Mononuclear cell (primary cell): ENCODE data around the gene GSE1. TPM values are rescaled to one million over a fixed set of nuclear protein-coding genes. Genes with fewer than 3 reads are reported as not detected.

Experiments
- H3K27me3 ChIP-seq: 2 replicates; pipeline ENCODE4 v1.6.0; 2011; ENCODE audit warnings: low read length, control low read depth; ENCODE audit not compliant: insufficient read depth
- H3K4me1 ChIP-seq: 2 replicates; pipeline ENCODE4 v1.5.1; 2011; ENCODE audit warnings: mild to moderate bottlenecking, low read length, control low read depth; ENCODE audit not compliant: insufficient read depth
- H3K4me3 ChIP-seq: 2 replicates; pipeline ENCODE4 v1.5.1; 2011; ENCODE audit warnings: mild to moderate bottlenecking, low read length, moderate library complexity
- H3K9me3 ChIP-seq: 2 replicates; pipeline ENCODE4 v1.5.1; 2011; ENCODE audit warnings: low read depth, mild to moderate bottlenecking, control low read depth, low read length
- total RNA-seq: library from RNA; depleted of rRNA; stranded (reverse); fragments of >200 nt; gene quantifications from one replicate; pipeline ENCODE4 v1.2.3, GENCODE V29; 2012

GSE1 gene
- total RNA-seq, 1 donor: 34.3 TPM

DNA sequence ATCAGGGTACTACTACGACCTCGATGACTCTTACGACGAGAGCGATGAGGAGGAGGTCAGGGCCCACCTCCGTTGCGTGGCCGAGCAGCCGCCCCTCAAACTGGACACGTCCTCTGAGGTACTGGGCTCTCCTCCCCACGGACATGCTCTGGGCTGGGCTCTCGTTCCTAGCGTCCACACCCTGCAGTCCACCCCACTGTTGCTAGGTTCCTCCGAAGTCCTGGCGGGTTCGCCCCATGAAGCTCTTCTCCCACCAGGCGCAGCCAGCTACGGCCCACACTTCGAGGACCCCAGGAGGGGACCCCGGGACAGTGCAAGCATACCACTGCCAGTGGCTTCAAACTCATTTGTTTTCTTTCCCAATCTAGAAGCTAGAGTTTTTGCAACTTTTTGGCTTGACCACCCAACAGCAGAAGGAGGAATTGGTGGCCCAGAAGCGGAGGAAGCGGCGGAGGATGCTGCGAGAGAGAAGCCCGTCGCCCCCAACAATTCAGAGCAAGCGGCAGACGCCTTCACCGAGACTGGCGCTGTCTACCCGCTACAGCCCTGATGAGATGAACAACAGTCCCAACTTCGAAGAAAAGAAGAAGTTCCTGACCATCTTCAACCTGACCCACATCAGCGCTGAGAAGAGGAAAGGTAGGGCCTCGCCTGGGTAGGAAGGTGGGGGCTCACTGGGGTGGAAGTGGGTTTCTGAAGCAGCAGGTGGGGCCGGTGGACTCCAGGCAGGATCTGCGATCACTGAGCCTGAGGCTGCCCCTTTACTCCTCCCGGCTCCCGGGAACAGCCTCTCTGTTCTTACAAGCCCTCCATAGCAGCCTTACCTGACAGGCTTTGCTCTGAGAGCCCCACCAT lies 50.1 kb downstream of the GSE1 start:
- Histone ChIP-seq H3K27me3 (no peaks in the 10 kb centered on the region), H3K9me3 (no peaks in the 10 kb centered on the region), H3K4me3 (no peak overlapping the region), H3K4me1 (no peaks in the 10 kb centered on the region)

DNA sequence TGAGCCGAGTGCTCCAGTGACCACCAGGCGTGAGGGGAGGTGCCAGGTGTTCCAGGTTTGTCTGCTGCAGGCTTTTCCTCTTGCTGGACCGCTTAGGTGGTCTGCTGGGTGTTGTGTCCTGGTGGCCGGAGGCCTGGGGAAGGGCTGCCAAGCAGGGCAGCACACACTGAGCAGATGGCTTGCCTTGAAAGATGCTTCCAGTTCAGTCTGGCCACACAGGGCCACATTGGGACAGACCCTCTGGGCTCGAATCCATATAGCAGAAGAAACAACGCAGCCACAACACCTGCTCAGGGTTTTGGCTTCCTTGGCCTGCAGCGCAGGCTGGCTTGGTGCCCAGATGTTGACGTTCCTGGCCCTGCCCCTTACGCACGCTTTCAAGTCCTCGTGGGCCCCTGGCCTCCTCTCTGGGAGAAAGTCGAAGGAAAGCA lies 50.8 kb downstream of the GSE1 start:
- no peaks in the 10 kb centered on the region for H3K27me3 ChIP-seq
- no peaks in the 10 kb centered on the region for H3K4me1 ChIP-seq
- no peak overlapping the region for H3K4me3 ChIP-seq
- H3K9me3 ChIP-seq: no peaks in the 10 kb centered on the region

DNA sequence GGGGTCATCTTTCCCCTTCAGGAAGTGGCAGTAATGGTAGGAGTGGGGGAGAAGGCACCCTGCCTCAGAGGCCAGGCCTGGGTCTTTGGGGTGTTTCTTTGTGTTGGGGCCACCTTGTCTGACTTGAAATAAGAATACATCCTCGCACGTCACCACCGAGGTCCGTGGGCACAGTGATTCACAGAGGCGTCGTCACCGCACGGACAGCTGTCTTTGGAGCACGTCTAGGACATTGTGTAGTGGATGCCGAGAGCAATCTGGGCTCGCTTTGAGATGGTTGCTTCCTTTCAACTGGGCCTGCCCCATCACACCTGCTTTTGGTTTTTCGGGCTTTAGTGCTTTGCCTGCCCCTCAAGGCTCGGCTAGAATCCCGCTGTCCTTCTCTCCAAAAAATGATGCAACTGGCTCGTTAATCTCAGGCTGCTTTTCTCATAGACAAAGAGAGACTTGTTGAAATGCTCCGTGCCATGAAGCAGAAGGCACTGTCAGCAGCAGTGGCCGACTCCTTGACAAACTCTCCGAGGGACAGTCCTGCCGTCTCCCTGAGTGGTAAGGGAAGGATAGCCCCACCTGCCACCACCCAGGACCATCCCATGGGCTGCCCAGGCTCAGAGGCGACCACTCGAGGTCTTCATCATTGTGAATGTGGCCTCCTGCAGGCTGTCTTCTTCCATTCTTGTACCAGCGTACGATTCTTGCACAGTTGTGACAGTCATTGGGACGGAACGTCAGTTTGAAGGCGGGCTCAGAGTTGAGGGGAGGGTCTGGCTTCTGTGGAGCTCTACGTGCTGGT lies 51.7 kb downstream of the GSE1 start:
- no peaks in the 10 kb centered on the region for H3K4me1 ChIP-seq
- no peaks in the 10 kb centered on the region for H3K27me3 ChIP-seq
- H3K4me3 ChIP-seq: no peak overlapping the region
- H3K9me3 ChIP-seq: no peaks in the 10 kb centered on the region

DNA sequence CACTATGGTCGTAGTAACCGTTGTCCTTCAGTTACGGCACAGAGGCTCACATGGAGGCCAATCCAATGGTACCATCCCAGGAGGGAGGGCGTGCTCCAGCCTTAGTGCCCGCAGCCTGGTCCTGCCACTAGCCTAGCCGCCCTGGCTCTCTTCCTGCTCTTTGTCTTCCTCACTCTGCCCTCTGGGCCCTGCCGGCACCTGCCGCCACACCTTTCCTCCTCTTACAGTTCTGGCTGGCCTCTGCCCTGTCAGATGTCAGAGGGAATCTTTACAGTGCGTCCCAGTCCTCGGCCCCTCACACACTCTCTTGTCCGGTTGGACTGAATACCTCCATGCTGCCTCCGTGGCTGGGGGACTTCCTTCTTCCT lies 52.2 kb downstream of the GSE1 start:
- H3K4me3 ChIP-seq: no peak overlapping the region
- H3K27me3 ChIP-seq: no peaks in the 10 kb centered on the region
- no peaks in the 10 kb centered on the region for H3K9me3 ChIP-seq
- no peaks in the 10 kb centered on the region for H3K4me1 ChIP-seq

DNA sequence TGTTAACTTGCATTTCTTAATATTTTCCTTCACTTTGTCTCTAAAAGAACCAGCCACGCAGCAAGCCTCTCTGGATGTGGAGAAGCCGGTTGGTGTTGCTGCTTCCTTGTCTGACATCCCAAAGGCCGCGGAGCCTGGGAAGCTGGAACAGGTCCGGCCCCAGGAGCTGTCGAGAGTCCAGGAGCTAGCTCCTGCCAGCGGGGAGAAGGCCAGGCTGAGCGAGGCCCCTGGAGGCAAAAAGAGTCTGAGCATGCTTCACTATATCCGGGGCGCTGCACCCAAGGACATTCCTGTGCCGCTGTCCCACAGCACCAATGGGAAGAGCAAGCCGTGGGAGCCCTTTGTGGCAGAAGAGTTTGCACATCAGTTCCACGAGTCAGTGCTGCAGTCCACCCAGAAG lies 52.8 kb downstream of the GSE1 start:
- no peaks in the 10 kb centered on the region for H3K4me1 ChIP-seq
- no peaks in the 10 kb centered on the region for H3K27me3 ChIP-seq
- no peaks in the 10 kb centered on the region for H3K9me3 ChIP-seq
- H3K4me3 ChIP-seq: no peak overlapping the region

DNA sequence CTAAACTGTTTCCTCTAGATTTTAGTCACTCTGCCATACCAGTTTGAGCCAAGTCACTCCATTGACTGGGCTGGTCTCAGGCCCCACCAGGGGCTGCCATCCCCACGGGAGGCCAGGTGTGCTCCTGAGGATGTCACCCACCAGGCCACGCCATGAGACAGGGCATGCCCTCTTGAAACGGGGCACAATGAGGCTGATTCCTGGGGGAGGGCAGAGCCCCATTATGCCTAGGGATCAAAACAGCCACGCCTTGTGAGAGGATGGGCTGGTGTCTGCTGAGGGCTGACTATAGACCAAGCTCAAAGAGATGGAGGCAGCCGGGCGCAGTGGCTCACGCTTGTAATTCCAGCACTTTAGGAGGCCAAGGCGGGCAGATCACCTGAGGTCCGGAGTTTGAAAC lies 54.1 kb downstream of the GSE1 start:
- no peaks in the 10 kb centered on the region for H3K4me1 ChIP-seq
- H3K4me3 ChIP-seq: no peak overlapping the region
- H3K9me3 ChIP-seq: no peaks in the 10 kb centered on the region
- H3K27me3 ChIP-seq: no peaks in the 10 kb centered on the region

DNA sequence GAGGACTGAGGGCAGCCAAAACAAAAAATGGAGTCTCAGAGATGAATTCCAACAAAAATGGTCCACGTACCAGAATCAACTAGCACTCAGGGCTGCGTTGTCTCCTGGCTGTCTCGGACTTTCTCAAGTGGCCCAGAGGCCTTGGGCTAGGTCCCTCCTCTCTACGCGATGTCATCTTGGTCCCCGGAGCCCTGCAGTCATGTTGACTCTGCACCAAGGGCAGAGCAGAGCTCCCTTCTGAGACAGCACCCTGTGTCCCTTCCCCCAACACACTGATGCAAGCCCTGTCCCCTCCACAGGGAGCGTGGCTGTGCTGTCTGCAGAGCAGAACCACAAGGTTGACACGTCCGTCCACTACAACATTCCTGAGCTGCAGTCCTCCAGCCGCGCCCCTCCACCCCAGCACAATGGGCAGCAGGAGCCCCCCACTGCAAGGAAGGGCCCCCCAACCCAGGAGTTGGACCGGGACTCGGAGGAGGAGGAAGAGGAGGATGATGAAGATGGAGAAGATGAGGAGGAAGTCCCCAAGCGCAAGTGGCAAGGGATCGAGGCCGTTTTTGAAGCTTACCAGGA lies 54.8 kb downstream of the GSE1 start:
- Histone ChIP-seq H3K4me1 (no peaks in the 10 kb centered on the region), H3K9me3 (no peaks in the 10 kb centered on the region), H3K27me3 (no peaks in the 10 kb centered on the region), H3K4me3 (no peak overlapping the region)

DNA sequence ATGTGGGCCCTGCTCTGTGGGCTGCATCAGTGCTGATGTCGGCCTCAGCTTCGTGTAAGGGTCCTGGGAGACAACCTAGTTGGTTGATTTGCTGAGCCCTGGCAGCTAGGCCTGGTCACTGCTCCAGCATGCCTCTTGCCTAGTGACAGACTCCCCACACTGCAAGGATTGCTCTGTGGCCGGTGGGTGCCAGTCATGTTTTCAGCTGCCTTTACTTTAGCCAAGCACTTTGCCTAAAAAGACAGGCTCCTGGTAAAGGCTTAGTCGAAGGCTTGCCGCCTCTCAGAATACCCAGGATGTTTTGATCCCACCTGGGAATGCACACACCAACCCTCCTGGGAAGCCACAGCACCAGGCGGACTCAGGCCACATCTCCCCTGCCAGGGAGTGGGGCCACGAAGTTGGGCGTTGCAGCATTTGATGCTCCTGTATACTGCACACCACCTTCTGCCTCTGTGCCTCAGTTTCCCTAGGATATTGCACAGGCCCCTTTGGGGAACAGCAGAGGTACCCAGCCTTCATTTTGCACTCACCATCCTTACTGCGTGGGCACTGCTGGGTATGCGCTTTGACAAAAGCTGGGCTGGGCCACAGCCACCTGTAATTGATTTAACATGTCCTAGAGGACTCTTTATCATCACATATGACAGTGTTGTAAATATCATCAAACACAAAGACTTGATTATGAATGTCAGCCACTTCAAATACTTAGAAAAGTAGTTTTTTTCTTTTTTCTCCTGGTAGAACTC lies 55.7 kb downstream of the GSE1 start:
- H3K4me3 ChIP-seq: no peak overlapping the region
- no peaks in the 10 kb centered on the region for H3K27me3 ChIP-seq
- H3K4me1 ChIP-seq: no peaks in the 10 kb centered on the region
- H3K9me3 ChIP-seq: no peaks in the 10 kb centered on the region

DNA sequence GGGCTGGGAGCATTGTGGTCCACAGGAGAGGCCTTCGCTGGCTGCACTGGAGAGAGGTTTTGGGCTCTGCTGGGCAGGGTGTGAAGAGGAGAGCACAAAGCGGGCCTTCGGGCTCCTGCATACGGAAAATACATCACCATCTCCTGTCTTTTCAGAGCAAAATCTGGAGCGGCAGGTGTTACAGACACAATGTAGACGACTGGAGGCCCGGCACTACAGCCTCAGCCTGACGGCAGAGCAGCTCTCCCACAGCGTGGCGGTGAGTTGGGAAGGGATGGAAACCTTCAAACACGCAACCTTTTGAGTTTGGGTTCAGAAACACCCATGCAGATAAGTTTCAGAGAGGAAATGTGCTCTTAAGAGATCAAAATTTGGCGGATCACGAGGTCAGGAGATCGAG lies 57.7 kb downstream of the GSE1 start:
- Histone ChIP-seq H3K4me1 (no peaks in the 10 kb centered on the region), H3K4me3 (no peak overlapping the region), H3K27me3 (no peaks in the 10 kb centered on the region), H3K9me3 (no peaks in the 10 kb centered on the region)

DNA sequence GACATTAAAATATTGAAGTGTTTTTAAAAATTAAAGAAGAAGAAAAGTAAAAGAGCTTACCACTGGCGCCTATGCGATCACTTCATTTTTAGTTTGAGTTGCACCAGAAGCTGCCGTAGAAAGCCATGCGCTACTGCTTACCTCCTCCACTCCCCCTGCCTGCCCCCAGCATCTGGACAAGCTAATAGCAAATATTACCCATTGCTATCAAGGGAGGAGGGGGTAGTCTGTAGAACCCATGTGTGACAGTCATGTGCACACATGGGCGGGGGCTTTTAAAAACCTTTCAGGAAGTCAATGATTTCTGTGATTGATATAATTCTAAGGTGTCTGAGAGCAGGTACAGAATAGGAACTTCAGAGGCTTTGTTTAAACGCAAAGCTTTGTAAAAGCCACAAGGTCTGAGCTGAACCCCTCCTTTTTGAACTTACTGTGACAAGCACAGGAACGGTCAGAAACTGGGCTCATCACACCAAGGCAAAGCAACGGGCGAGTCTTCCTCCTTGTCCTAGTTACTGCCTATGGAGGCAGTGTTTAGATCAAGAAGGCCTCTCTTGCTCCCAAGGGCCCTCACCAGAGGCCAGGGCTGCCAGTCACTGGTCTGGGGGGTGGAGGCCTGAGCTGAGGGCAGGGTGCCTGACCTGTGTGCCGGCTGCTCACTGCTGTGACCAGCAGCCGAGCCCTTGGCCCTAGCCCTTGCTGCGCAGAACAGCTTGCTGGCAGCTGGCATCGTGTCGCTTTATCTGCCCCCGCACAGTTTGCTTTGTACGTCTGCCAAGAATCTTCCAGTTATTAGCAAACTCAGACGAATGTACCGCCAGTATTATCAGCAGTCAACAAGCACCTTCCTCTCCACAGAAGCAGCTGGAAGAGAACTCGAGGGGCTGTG lies 60.7 kb downstream of the GSE1 start:
- H3K4me1 ChIP-seq: no peaks in the 10 kb centered on the region
- H3K27me3 ChIP-seq: no peaks in the 10 kb centered on the region
- H3K9me3 ChIP-seq: no peaks in the 10 kb centered on the region
- no peak overlapping the region for H3K4me3 ChIP-seq

DNA sequence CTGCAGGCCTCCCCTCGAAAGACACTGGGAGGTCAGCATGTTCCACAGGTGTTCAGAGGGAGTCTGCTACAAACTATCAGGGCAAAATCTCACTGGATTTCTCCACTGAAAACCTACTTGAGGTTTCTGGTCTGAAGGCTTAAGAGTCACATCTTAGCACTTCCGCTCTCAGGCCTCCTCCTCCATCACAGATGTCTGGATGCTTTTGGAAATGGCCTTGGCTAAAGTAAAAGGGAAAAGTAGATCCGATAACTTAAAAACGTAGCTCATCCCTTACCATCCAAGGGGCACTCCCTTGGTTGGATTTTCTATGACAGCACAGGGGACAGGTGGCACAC lies 61.3 kb downstream of the GSE1 start:
- Histone ChIP-seq H3K4me3 (no peak overlapping the region), H3K27me3 (no peaks in the 10 kb centered on the region), H3K9me3 (no peaks in the 10 kb centered on the region), H3K4me1 (no peaks in the 10 kb centered on the region)

DNA sequence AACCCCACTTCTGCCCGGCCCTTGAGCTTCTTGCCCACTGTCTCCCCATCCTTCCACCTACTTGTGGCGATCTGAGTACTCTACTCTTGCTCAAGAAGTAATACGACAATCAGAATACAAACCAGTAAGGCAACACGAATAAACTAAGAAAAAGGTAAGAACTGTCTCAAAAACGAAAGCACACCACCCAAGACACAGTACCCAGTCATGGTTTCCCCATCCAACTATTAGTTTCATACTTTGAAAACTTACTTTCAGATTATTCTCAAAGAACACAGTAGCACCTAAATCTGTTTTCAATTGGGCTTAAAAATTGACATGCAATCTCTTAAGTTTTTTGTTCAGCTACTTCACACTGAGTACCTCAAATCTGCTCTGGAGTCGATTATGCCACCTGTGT lies 61.7 kb downstream of the GSE1 start:
- H3K27me3 ChIP-seq: no peaks in the 10 kb centered on the region

DNA sequence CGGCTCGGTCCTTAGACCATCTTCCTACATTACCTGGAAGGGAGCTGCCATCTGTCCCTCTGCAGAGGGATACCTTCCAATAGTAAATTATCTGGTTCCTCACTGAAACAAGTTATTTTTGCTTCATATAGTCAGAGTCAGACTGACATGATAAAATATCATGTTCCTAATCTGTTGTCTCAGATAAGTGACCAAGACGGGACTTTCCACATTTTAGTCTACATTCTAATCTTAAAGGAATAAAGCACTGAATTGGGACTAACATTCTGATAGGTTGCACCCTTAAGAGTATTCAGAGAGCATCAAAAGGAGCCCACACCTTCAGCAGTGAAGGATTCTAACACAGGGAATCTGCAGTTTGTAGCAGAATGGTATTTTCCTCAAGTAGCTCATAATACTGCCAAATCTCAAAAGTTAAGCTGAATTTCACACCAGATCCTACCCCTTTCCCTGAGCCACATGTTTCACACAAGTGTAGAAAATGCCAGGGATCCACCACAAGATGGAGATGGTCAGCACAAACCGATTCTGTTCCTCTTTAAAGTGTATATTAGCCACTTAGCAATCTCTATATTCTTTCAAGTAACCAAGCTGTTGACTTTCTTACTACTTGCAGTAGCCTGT lies 62.2 kb downstream of the GSE1 start:
- no peaks in the 10 kb centered on the region for H3K9me3 ChIP-seq
- no peaks in the 10 kb centered on the region for H3K27me3 ChIP-seq
- H3K4me3 ChIP-seq: no peak overlapping the region
- no peaks in the 10 kb centered on the region for H3K4me1 ChIP-seq

More for the DNA sequence above, 61.7 kb downstream of the GSE1 start:
- Histone ChIP-seq H3K4me3 (no peak overlapping the region), H3K9me3 (no peaks in the 10 kb centered on the region), H3K4me1 (no peaks in the 10 kb centered on the region)

DNA sequence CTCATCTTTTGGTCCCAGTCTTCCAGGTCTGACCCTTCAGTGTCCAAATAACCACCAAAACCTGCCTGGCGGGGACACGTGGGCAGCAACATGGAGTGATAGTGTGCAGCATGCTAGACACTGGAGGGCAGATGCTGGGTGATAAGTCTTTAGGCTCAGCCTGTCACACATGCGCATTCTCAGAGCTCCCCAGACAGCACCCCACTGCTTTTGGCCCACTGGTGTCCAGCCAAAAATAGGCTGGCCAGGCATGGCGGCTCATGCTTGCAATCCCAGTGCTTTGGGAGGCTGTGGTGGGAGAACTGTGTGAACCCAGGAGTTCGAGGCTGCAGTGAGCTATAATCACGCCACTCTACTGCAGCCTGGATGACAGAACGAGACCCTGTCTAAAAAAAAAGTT lies 63.3 kb downstream of the GSE1 start:
- peaks cover 4% of the 10 kb centered on the region for H3K4me1 ChIP-seq

More for the DNA sequence above, 63.3 kb downstream of the GSE1 start:
- no peaks in the 10 kb centered on the region for H3K9me3 ChIP-seq
- H3K27me3 ChIP-seq: no peaks in the 10 kb centered on the region
- H3K4me3 ChIP-seq: no peak overlapping the region
